ENCODE data around the gene SLC35D1. TPM values are rescaled to one million over a fixed set of nuclear protein-coding genes. Genes with fewer than 3 reads are reported as not detected.

Gene SLC35D1
- polyA plus RNA-seq, 1 donor (not counting 4 experiments of a cell fraction or from before 2014, with no cell fraction given), result 12.2 TPM

- Histone ChIP-seq H3K9me3 (ENCODE audit: control insufficient read depth, low read depth, low read length) (no peaks in the 10 kb centered on the region), H3K4me1 (ENCODE audit: control insufficient read depth, extremely low read depth, insufficient read depth, low read length) (no peaks in the 10 kb centered on the region), H3K9ac (ENCODE audit: control insufficient read depth, extremely low read depth, insufficient read depth, low read length) (no peak overlapping the region), H3K4me2 (ENCODE audit: control insufficient read depth, extremely low read depth, insufficient read depth, low read depth, low read length) (no peak overlapping the region), H3K36me3 (ENCODE audit: control insufficient read depth in 2 of 2, extremely low read depth in 1 of 2, insufficient read depth in 2 of 2, low read length in 2 of 2) (peaks cover 3 to 10% of the 10 kb centered on the region in 2 experiments), H3K9me1 (ENCODE audit: control insufficient read depth, extremely low read depth, insufficient read depth, low read length) (no peaks in the 10 kb centered on the region), H4K20me1 (ENCODE audit: control insufficient read depth, extremely low read depth, insufficient read depth, low read length) (no peaks in the 10 kb centered on the region), H3K4me3 (ENCODE audit: control insufficient read depth in 2 of 3, extremely low read depth in 1 of 3, insufficient read depth in 2 of 3, low read depth in 1 of 3, low read length in 3 of 3) (no peak overlapping the region), H3K79me2 (ENCODE audit: control insufficient read depth, insufficient read depth, low read length) (no peaks in the 10 kb centered on the region), H3K27me3 (ENCODE audit: control insufficient read depth, extremely low read depth, insufficient read depth, low read length) (no peaks in the 10 kb centered on the region), H2AFZ (ENCODE audit: control insufficient read depth, low read length) (no peak overlapping the region), H3K27ac (ENCODE audit: control insufficient read depth, insufficient read depth, low read length) (no peak overlapping the region)
- DNase-seq (ENCODE audit: low read depth, low spot score), result no peak
- dilution Hi-C loops (cut with MboI; ENCODE audit: extremely low pct_ligation_motif_present, low sequenced_read_pairs), result no loop called here
- TF ChIP-seq, protein P1, sequence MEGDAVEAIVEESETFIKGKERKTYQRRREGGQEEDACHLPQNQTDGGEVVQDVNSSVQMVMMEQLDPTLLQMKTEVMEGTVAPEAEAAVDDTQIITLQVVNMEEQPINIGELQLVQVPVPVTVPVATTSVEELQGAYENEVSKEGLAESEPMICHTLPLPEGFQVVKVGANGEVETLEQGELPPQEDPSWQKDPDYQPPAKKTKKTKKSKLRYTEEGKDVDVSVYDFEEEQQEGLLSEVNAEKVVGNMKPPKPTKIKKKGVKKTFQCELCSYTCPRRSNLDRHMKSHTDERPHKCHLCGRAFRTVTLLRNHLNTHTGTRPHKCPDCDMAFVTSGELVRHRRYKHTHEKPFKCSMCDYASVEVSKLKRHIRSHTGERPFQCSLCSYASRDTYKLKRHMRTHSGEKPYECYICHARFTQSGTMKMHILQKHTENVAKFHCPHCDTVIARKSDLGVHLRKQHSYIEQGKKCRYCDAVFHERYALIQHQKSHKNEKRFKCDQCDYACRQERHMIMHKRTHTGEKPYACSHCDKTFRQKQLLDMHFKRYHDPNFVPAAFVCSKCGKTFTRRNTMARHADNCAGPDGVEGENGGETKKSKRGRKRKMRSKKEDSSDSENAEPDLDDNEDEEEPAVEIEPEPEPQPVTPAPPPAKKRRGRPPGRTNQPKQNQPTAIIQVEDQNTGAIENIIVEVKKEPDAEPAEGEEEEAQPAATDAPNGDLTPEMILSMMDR (optimal IDR thresholded peaks at IDR 0.05 in 1 of 3, IDR thresholded peaks at IDR 0.05 in 1 of 3, conservative IDR thresholded peaks at IDR 0.05 in 1 of 3; ENCODE audit: extremely low read depth in 1 of 3, insufficient read depth in 2 of 3, low read length in 3 of 3), result no peak
- no peak for TF ChIP-seq EZH2 (IDR thresholded peaks at IDR 0.05; ENCODE audit: low read length)
- no peak for FAIRE-seq
These were observed 68.1 kb downstream of the SLC35D1 start for GRCh38 chr1:66985835-66986234.

GRCh38 chr1:66984491-66984890, 69.5 kb downstream of the SLC35D1 start:
- no peak for DNase-seq (ENCODE audit: low read depth, low spot score)
- Histone ChIP-seq H3K4me2 (ENCODE audit: control insufficient read depth, extremely low read depth, insufficient read depth, low read depth, low read length) (no peak overlapping the region), H3K9me3 (ENCODE audit: control insufficient read depth, low read depth, low read length) (no peaks in the 10 kb centered on the region), H3K79me2 (ENCODE audit: control insufficient read depth, insufficient read depth, low read length) (no peaks in the 10 kb centered on the region), H3K27me3 (ENCODE audit: control insufficient read depth, extremely low read depth, insufficient read depth, low read length) (no peaks in the 10 kb centered on the region), H3K9me1 (ENCODE audit: control insufficient read depth, extremely low read depth, insufficient read depth, low read length) (no peaks in the 10 kb centered on the region), H3K9ac (ENCODE audit: control insufficient read depth, extremely low read depth, insufficient read depth, low read length) (no peak overlapping the region), H3K36me3 (ENCODE audit: control insufficient read depth in 2 of 2, extremely low read depth in 1 of 2, insufficient read depth in 2 of 2, low read length in 2 of 2) (peaks cover 3 to 10% of the 10 kb centered on the region in 2 experiments), H3K4me3 (ENCODE audit: control insufficient read depth in 2 of 3, extremely low read depth in 1 of 3, insufficient read depth in 2 of 3, low read depth in 1 of 3, low read length in 3 of 3) (no peak overlapping the region), H2AFZ (ENCODE audit: control insufficient read depth, low read length) (no peak overlapping the region), H3K4me1 (ENCODE audit: control insufficient read depth, extremely low read depth, insufficient read depth, low read length) (no peaks in the 10 kb centered on the region), H4K20me1 (ENCODE audit: control insufficient read depth, extremely low read depth, insufficient read depth, low read length) (no peaks in the 10 kb centered on the region), H3K27ac (ENCODE audit: control insufficient read depth, insufficient read depth, low read length) (no peak overlapping the region)
- no peak for TF ChIP-seq EZH2 (IDR thresholded peaks at IDR 0.05; ENCODE audit: low read length)
- TF ChIP-seq, protein P1 (optimal IDR thresholded peaks at IDR 0.05 in 1 of 3, IDR thresholded peaks at IDR 0.05 in 1 of 3, conservative IDR thresholded peaks at IDR 0.05 in 1 of 3; ENCODE audit: extremely low read depth in 1 of 3, insufficient read depth in 2 of 3, low read length in 3 of 3), result no peak
- no peak for FAIRE-seq
- dilution Hi-C loops (cut with MboI; ENCODE audit: extremely low pct_ligation_motif_present, low sequenced_read_pairs), result no loop called here

All from keratinocyte (primary cell).